Measurements from ENCODE around the gene PRELID1.

DNA sequence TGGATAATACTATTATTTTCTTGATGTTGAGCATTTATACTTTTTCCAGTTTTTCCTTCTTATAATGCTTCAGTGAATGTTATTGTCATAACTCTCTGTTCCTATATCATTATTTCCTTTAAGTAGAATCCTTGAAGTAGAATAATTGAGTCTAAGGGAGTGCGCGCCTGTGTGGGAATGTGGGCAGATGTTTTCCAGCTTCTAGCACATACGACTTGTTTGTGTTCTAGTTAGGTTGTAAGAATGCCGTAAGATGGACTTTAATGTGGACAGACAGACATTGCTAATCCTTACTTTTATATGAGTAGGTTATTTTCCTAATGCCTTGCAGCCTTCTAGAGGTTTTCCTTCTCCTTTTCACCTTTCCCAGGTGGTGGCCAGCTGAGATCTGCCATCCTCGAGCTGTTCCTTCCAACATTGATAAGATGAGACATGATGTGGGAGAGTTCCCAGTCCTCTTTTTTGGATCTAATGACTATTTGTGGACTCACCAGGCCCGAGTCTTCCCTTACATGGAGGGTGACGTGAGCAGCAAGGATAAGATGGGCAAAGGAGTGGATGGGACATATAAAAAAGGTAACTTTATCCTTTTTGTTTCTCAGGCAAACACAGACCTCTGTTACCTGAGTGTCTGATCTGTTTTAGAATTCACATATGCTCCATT is 34.2 kb upstream of the PRELID1 start:
- TF ChIP-seq, protein P1, sequence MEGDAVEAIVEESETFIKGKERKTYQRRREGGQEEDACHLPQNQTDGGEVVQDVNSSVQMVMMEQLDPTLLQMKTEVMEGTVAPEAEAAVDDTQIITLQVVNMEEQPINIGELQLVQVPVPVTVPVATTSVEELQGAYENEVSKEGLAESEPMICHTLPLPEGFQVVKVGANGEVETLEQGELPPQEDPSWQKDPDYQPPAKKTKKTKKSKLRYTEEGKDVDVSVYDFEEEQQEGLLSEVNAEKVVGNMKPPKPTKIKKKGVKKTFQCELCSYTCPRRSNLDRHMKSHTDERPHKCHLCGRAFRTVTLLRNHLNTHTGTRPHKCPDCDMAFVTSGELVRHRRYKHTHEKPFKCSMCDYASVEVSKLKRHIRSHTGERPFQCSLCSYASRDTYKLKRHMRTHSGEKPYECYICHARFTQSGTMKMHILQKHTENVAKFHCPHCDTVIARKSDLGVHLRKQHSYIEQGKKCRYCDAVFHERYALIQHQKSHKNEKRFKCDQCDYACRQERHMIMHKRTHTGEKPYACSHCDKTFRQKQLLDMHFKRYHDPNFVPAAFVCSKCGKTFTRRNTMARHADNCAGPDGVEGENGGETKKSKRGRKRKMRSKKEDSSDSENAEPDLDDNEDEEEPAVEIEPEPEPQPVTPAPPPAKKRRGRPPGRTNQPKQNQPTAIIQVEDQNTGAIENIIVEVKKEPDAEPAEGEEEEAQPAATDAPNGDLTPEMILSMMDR (IDR thresholded peaks at IDR 0.05): no peak
- TF ChIP-seq POLR2A (IDR thresholded peaks at IDR 0.05): no peak
